GM23248 (cell line): Measurements from ENCODE around the gene SLC35F4.

Experiments
- EZH2 ChIP-seq: fragments of 200-600 bp; sonication (generic); IDR thresholded peaks from 2 replicates; pipeline ENCODE4 v1.6.1; 2018; ENCODE audit warnings: antibody characterized with exemption, mild to moderate bottlenecking; ENCODE audit not compliant: insufficient read depth, poor library complexity, severe bottlenecking
- EZH2phosphoT487 ChIP-seq: fragments of 200-600 bp; sonication (generic); IDR thresholded peaks from 2 replicates; pipeline ENCODE4 v1.6.1; 2018; ENCODE audit warnings: antibody characterized with exemption, moderate library complexity, mild to moderate bottlenecking, low read depth; ENCODE audit not compliant: insufficient read depth

GRCh38 chr14:57578801-57579200, 287.1 kb downstream of the SLC35F4 start:
- no peak for TF ChIP-seq EZH2
- no peak for TF ChIP-seq EZH2phosphoT487
